ENCODE results near the gene PDE7B.

GRCh38 chr6:136011475-136011874 lies 160.0 kb downstream of the PDE7B start:
- no peak for TF ChIP-seq CTCF (IDR thresholded peaks at IDR 0.05 in 8 of 11, conservative IDR thresholded peaks at IDR 0.05 in 3 of 11)
- TF ChIP-seq POLR2AphosphoS5 (IDR thresholded peaks at IDR 0.05), result no peak
- TF ChIP-seq POLR2A (IDR thresholded peaks at IDR 0.05), result no peak
